HCT116 (cell line): ENCODE data around the gene NEK5. TPM values are rescaled to one million over a fixed set of nuclear protein-coding genes. Genes with fewer than 3 reads are reported as not detected.

Experiments used
- ATAC-seq: fragments of 200-7000 bp; cut with Tn5 transposase; 2 replicates; pipeline ENCODE4 v1.9.1; 2020; ENCODE audit warnings: mild to moderate bottlenecking, moderate library complexity
- BruUV-seq: library from RNA; stranded (reverse); fragments of 400-500 nt; replicated peaks from 2 replicates; lab custom pipeline; 2021; lab: Mats Ljungman, UMichigan
- CTCF ChIA-PET: fragments of 300-600 bp; sonication (Branson Sonifier 250); formaldehyde crosslinking; loops from one replicate; lab custom pipeline; 2021; ENCODE audit warnings: antibody characterized with exemption; lab: Charles Lee
- POLR2A ChIA-PET: fragments of 300-600, 350-600 bp; sonication (Branson Sonifier 250); formaldehyde crosslinking; loops from one replicate; lab custom pipeline; 2021; ENCODE audit warnings: antibody characterized with exemption; lab: Charles Lee
- RAD21 ChIA-PET, 2 experiments: fragments of 300-600 bp; sonication (Branson Sonifier 250); formaldehyde crosslinking; loops; one replicate each; lab custom pipeline; 2023; ENCODE audit warnings: low total read pairs in 2 of 2; ENCODE audit not compliant: uncharacterized antibody in 2 of 2, unreplicated experiment in 2 of 2, low non-redundant PET in 1 of 2; lab: Charles Lee
- DNase-seq: peaks from one replicate; pipeline ENCODE4 v3.0.0-alpha.2; 2010; ENCODE audit warnings: low read depth, low spot score
- H2AFZ ChIP-seq: fragments of 200-600 bp; shearing (Covaris generic), sonication (generic); 2 replicates; pipeline ENCODE4 v1.6.1; 2017; ENCODE audit warnings: low read depth, mixed run types, mixed read lengths, antibody characterized with exemption, low read length; ENCODE audit not compliant: poor library complexity, severe bottlenecking
- H3K27ac ChIP-seq: 2 replicates; pipeline ENCODE4 v1.5.1; 2012; ENCODE audit warnings: low read depth, low read length
- H3K27me3 ChIP-seq: fragments of 200-600 bp; sonication (generic); 2 replicates; pipeline ENCODE4 v1.6.1; 2016; ENCODE audit warnings: mixed run types, low read length, mixed read lengths; ENCODE audit not compliant: insufficient read depth
- H3K36me3 ChIP-seq, 2 experiments: fragments of 200-500 bp in 1 of 2; fragments of 200-600 bp in 1 of 2; sonication (Bioruptor generic) in 1 of 2; sonication (generic) in 1 of 2; 2 replicates each; pipeline versions ENCODE4 v1.5.1 to v1.6.1; 2014 to 2016; ENCODE audit warnings: low read length in 2 of 2, inconsistent platforms in 1 of 2, mixed read lengths in 1 of 2, mixed run types in 1 of 2; ENCODE audit not compliant: insufficient read depth in 2 of 2, control insufficient read depth in 1 of 2
- H3K4me1 ChIP-seq, 2 experiments: fragments of 200-600 bp in 1 of 2; sonication (generic) in 1 of 2; 2 replicates each; pipeline versions ENCODE4 v1.5.1 to v1.6.1; 2012 to 2017; ENCODE audit warnings: low read length in 2 of 2, inconsistent platforms in 1 of 2, mild to moderate bottlenecking in 1 of 2, mixed read lengths in 1 of 2, mixed run types in 1 of 2, moderate library complexity in 1 of 2; ENCODE audit not compliant: insufficient read depth in 2 of 2, control insufficient read depth in 1 of 2
- H3K4me2 ChIP-seq: fragments of 200-600 bp; sonication (generic); 2 replicates; pipeline ENCODE4 v1.6.1; 2017; ENCODE audit warnings: mixed run types, low read length, mixed read lengths
- H3K4me3 ChIP-seq, 2 experiments: fragments of 200-600 bp in 1 of 2; sonication (generic) in 1 of 2; replicated peaks in 1 of 2; 2 replicates each; pipeline ENCODE4 v1.5.1; 2011 to 2016; ENCODE audit warnings: low read length in 2 of 2, control low read depth in 1 of 2, low read depth in 1 of 2, mild to moderate bottlenecking in 1 of 2, mixed read lengths in 1 of 2, mixed run types in 1 of 2
- H3K79me2 ChIP-seq: fragments of 200-600 bp; sonication (generic); 2 replicates; pipeline ENCODE4 v1.6.1; 2017; ENCODE audit warnings: mild to moderate bottlenecking, mixed run types, low read length, moderate library complexity, mixed read lengths; ENCODE audit not compliant: insufficient read depth
- H3K9ac ChIP-seq: fragments of 200-600 bp; sonication (generic); 2 replicates; pipeline ENCODE4 v1.6.1; 2016; ENCODE audit warnings: low read length, mixed read lengths
- H3K9me2 ChIP-seq: fragments of 200-600 bp; sonication (generic), shearing (Covaris generic); 2 replicates; pipeline ENCODE4 v1.6.1; 2017; ENCODE audit warnings: mixed run types, mild to moderate bottlenecking, moderate library complexity; ENCODE audit not compliant: insufficient read depth
- H3K9me3 ChIP-seq, 2 experiments: fragments of 200-500 bp in 1 of 2; fragments of 200-600 bp in 1 of 2; sonication (Bioruptor generic) in 1 of 2; sonication (generic) in 1 of 2; 2 replicates each; pipeline ENCODE4 v1.6.1; 2014 to 2017; ENCODE audit warnings: low read length in 2 of 2, mixed read lengths in 2 of 2, inconsistent platforms in 1 of 2, low read depth in 1 of 2, mild to moderate bottlenecking in 1 of 2, mixed run types in 1 of 2, moderate library complexity in 1 of 2; ENCODE audit not compliant: control insufficient read depth in 1 of 2, insufficient read depth in 1 of 2
- H4K20me1 ChIP-seq: fragments of 200-600 bp; sonication (generic), shearing (Covaris generic); 2 replicates; pipeline ENCODE4 v1.6.1; 2017; ENCODE audit warnings: mixed run types, mild to moderate bottlenecking, moderate library complexity; ENCODE audit not compliant: insufficient read depth
- CBX3 ChIP-seq: IDR thresholded peaks from 2 replicates; pipeline ENCODE4 v1.6.1; 2012; ENCODE audit warnings: low read depth
- CTCF ChIP-seq, 3 experiments: fragments of 200-600 bp in 1 of 3; sonication (generic) in 1 of 3; IDR thresholded peaks in 2 of 3; conservative IDR thresholded peaks in 1 of 3; 2 replicates each; pipeline ENCODE4 v1.5.1; 2012 to 2017; ENCODE audit warnings: low read depth in 2 of 3, low read length in 2 of 3, antibody characterized with exemption in 1 of 3, borderline replicate concordance in 1 of 3, control low read depth in 1 of 3, mild to moderate bottlenecking in 1 of 3, mixed read lengths in 1 of 3, mixed run types in 1 of 3, moderate library complexity in 1 of 3; ENCODE audit not compliant: insufficient read depth in 1 of 3
- EGR1 ChIP-seq: IDR thresholded peaks from 2 replicates; pipeline ENCODE4 v1.6.1; 2012; ENCODE audit warnings: low read depth
- ELF1 ChIP-seq: IDR thresholded peaks from 2 replicates; pipeline ENCODE4 v1.6.1; 2012; ENCODE audit warnings: low read depth, borderline replicate concordance
- EZH2 ChIP-seq: fragments of 200-600 bp; sonication (generic); IDR thresholded peaks from 2 replicates; pipeline ENCODE4 v1.6.1; 2017; ENCODE audit warnings: antibody characterized with exemption, mixed run types
- EZH2phosphoT487 ChIP-seq: fragments of 200-600 bp; IDR thresholded peaks from 2 replicates; pipeline ENCODE4 v1.6.1; 2018; ENCODE audit warnings: antibody characterized with exemption, borderline replicate concordance
- FOSL1 ChIP-seq: IDR thresholded peaks from 2 replicates; pipeline ENCODE4 v1.6.1; 2012; ENCODE audit warnings: low read depth
- JUND ChIP-seq: IDR thresholded peaks from 2 replicates; pipeline ENCODE4 v1.6.1; 2012
- MAX ChIP-seq: IDR thresholded peaks from 2 replicates; pipeline ENCODE4 v1.6.1; 2012
- POLR2AphosphoS5 ChIP-seq: IDR thresholded peaks from 2 replicates; pipeline ENCODE4 v1.6.1; 2011; ENCODE audit warnings: mild to moderate bottlenecking, low read depth, low read length, moderate library complexity
- RAD21 ChIP-seq: IDR thresholded peaks from 2 replicates; pipeline ENCODE4 v1.6.1; 2012; ENCODE audit warnings: low read depth, mild to moderate bottlenecking
- SIN3A ChIP-seq: IDR thresholded peaks from 2 replicates; pipeline ENCODE4 v1.6.1; 2012; ENCODE audit warnings: low read depth
- SRF ChIP-seq: IDR thresholded peaks from 2 replicates; pipeline ENCODE4 v1.6.1; 2012; ENCODE audit warnings: low read depth
- TCF7L2 ChIP-seq: IDR thresholded peaks from 2 replicates; pipeline ENCODE4 v1.7.0; 2011; ENCODE audit warnings: borderline replicate concordance, inconsistent platforms; ENCODE audit not compliant: insufficient read depth, insufficient read length; ENCODE audit errors: extremely low read depth
- YY1 ChIP-seq: IDR thresholded peaks from 2 replicates; pipeline ENCODE4 v1.6.1; 2011; ENCODE audit warnings: low read length, low read depth, moderate library complexity, mild to moderate bottlenecking; ENCODE audit not compliant: insufficient replicate concordance; ENCODE audit errors: extremely low read depth
- ZNF274 ChIP-seq: fragments of 200-500 bp; sonication (Bioruptor generic); IDR thresholded peaks from 2 replicates; pipeline ENCODE4 v1.6.1; 2014; ENCODE audit warnings: mild to moderate bottlenecking, low read depth, low read length, inconsistent platforms
- intact Hi-C: fragments of 100-400 bp; cut with micrococcal nuclease; formaldehyde crosslinking; loops from 2 replicates; pipeline ENCODE4 v1.10.0; 2022
- total RNA-seq: library from RNA; stranded (reverse); gene quantifications from one replicate; pipeline ENCODE4 v1.2.1, GENCODE V29; 2021; ENCODE audit not compliant: unreplicated experiment
- TF ChIP-seq, protein P1 (sequence below): IDR thresholded peaks from 2 replicates; pipeline ENCODE4 v1.6.1; 2012; ENCODE audit warnings: low read depth
- TF ChIP-seq, protein P2 (sequence below): IDR thresholded peaks from 2 replicates; pipeline ENCODE4 v1.6.1; 2012
- TF ChIP-seq, protein P3 (sequence below): IDR thresholded peaks from 2 replicates; pipeline ENCODE4 v1.6.1; 2011; ENCODE audit warnings: mild to moderate bottlenecking, low read length, moderate library complexity; ENCODE audit not compliant: insufficient replicate concordance; ENCODE audit errors: extremely low read depth

Gene NEK5
- total RNA-seq, 1 experiment from 2014 or later: 1.5 TPM

- Histone ChIP-seq H3K4me3 (no peak overlapping the region), H3K9me3 (no peaks in the 10 kb centered on the region), H3K79me2 (no peaks in the 10 kb centered on the region), H3K4me1 (no peaks in the 10 kb centered on the region), H4K20me1 (no peaks in the 10 kb centered on the region), H3K36me3 (no peaks in the 10 kb centered on the region), H3K27me3 (no peaks in the 10 kb centered on the region), H2AFZ (no peak overlapping the region), H3K4me2 (no peak overlapping the region), H3K9me2 (no peaks in the 10 kb centered on the region), H3K9ac (no peak overlapping the region), H3K27ac (no peak overlapping the region)
- intact Hi-C loops: no loop called here
- POLR2A ChIA-PET: no interaction called here
- no peak for DNase-seq
- ATAC-seq: no peak
- no TSS peak for BruUV-seq
- RAD21 ChIA-PET: no interaction called here
- TF ChIP-seq RAD21 (no peak), EGR1 (no peak), YY1 (no peak), JUND (no peak), EZH2phosphoT487 (no peak), CTCF (IDR thresholded peaks at IDR 0.05 in 2 of 3, conservative IDR thresholded peaks at IDR 0.05 in 1 of 3; ENCODE audit: borderline replicate concordance in 1 of 3, insufficient read depth in 1 of 3, low read depth in 2 of 3, low read length in 2 of 3) (no peak), MAX (no peak), EZH2 (no peak), FOSL1 (no peak), SRF (no peak), SIN3A (no peak), ELF1 (no peak), POLR2AphosphoS5 (no peak), ZNF274 (no peak), CBX3 (no peak), TCF7L2 (no peak)
- TF ChIP-seq, protein P1, sequence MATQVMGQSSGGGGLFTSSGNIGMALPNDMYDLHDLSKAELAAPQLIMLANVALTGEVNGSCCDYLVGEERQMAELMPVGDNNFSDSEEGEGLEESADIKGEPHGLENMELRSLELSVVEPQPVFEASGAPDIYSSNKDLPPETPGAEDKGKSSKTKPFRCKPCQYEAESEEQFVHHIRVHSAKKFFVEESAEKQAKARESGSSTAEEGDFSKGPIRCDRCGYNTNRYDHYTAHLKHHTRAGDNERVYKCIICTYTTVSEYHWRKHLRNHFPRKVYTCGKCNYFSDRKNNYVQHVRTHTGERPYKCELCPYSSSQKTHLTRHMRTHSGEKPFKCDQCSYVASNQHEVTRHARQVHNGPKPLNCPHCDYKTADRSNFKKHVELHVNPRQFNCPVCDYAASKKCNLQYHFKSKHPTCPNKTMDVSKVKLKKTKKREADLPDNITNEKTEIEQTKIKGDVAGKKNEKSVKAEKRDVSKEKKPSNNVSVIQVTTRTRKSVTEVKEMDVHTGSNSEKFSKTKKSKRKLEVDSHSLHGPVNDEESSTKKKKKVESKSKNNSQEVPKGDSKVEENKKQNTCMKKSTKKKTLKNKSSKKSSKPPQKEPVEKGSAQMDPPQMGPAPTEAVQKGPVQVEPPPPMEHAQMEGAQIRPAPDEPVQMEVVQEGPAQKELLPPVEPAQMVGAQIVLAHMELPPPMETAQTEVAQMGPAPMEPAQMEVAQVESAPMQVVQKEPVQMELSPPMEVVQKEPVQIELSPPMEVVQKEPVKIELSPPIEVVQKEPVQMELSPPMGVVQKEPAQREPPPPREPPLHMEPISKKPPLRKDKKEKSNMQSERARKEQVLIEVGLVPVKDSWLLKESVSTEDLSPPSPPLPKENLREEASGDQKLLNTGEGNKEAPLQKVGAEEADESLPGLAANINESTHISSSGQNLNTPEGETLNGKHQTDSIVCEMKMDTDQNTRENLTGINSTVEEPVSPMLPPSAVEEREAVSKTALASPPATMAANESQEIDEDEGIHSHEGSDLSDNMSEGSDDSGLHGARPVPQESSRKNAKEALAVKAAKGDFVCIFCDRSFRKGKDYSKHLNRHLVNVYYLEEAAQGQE: no peak
- TF ChIP-seq, protein P2, sequence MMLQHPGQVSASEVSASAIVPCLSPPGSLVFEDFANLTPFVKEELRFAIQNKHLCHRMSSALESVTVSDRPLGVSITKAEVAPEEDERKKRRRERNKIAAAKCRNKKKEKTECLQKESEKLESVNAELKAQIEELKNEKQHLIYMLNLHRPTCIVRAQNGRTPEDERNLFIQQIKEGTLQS: no peak
- TF ChIP-seq, protein P3, sequence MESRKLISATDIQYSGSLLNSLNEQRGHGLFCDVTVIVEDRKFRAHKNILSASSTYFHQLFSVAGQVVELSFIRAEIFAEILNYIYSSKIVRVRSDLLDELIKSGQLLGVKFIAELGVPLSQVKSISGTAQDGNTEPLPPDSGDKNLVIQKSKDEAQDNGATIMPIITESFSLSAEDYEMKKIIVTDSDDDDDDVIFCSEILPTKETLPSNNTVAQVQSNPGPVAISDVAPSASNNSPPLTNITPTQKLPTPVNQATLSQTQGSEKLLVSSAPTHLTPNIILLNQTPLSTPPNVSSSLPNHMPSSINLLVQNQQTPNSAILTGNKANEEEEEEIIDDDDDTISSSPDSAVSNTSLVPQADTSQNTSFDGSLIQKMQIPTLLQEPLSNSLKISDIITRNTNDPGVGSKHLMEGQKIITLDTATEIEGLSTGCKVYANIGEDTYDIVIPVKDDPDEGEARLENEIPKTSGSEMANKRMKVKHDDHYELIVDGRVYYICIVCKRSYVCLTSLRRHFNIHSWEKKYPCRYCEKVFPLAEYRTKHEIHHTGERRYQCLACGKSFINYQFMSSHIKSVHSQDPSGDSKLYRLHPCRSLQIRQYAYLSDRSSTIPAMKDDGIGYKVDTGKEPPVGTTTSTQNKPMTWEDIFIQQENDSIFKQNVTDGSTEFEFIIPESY: no peak
- CTCF ChIA-PET: no interaction called here
These were observed 77.5 kb downstream of the NEK5 start for GRCh38 chr13:52051400-52051799.
